GM12878 (cell line): ENCODE results near the gene MINDY3. TPM values are rescaled to one million over a fixed set of nuclear protein-coding genes. Genes with fewer than 3 reads are reported as not detected.

ENCODE experiments used
- ATAC-seq: fragments of 200-7000 bp; cut with Tn5 transposase; 3 replicates; pipeline ENCODE4 v1.9.1; 2020; ENCODE audit warnings: mild to moderate bottlenecking, moderate library complexity
- BruUV-seq: library from RNA; stranded (reverse); fragments of 400-500 nt; replicated peaks from 2 replicates; lab custom pipeline; 2021; lab: Mats Ljungman, UMichigan
- CTCF ChIA-PET: fragments of 300-600 bp; sonication (Branson Sonifier 250); formaldehyde crosslinking; extraction: SDS; loops from one replicate; lab custom pipeline; 2021; ENCODE audit warnings: inconsistent platforms; lab: Yijun Ruan, JAX
- POLR2A ChIA-PET: fragments of 350-600 bp; formaldehyde crosslinking; extraction: SDS; loops from one replicate; lab custom pipeline; 2021; ENCODE audit warnings: inconsistent platforms; lab: Charles Lee
- RAD21 ChIA-PET: fragments of 300-600 bp; sonication (Branson Sonifier 250); formaldehyde crosslinking; loops from one replicate; lab custom pipeline; 2023; ENCODE audit warnings: antibody characterized with exemption; ENCODE audit not compliant: unreplicated experiment; lab: Charles Lee
- SMC1A ChIA-PET: fragments of 300-600 bp; sonication (Branson Sonifier 250); formaldehyde crosslinking; loops from one replicate; lab custom pipeline; 2023; ENCODE audit not compliant: unreplicated experiment, uncharacterized antibody; lab: Charles Lee
- DNase-seq: peaks from one replicate; pipeline ENCODE4 v3.0.0-alpha.2; 2011; ENCODE audit warnings: low read depth, low spot score
- FAIRE-seq: peaks from 3 replicates; lab custom pipeline; 2011; peaks lifted over from hg19 to GRCh38; lab: Jason Lieb, UNC
- H2AFZ ChIP-seq: 2 replicates; pipeline ENCODE4 v1.6.0; 2011; ENCODE audit warnings: low read depth, low read length, control low read depth; ENCODE audit not compliant: control insufficient read depth
- H3K27ac ChIP-seq: 2 replicates; pipeline ENCODE4 v1.5.1; 2011; ENCODE audit warnings: control low read depth; ENCODE audit not compliant: control insufficient read depth, insufficient read depth
- H3K27me3 ChIP-seq, 2 experiments: replicated peaks in 1 of 2; 2 replicates each; pipeline versions ENCODE4 v1.6.0 to v1.6.1; 2011; ENCODE audit warnings: low read length in 1 of 2; ENCODE audit not compliant: control insufficient read depth in 2 of 2, insufficient read depth in 2 of 2
- H3K36me3 ChIP-seq, 2 experiments: 2 replicates each; pipeline ENCODE4 v1.5.1; 2011; ENCODE audit warnings: low read length in 1 of 2; ENCODE audit not compliant: control insufficient read depth in 2 of 2, insufficient read depth in 2 of 2
- H3K4me1 ChIP-seq: 2 replicates; pipeline ENCODE4 v1.6.1; 2011; ENCODE audit warnings: mild to moderate bottlenecking, low read length, moderate library complexity, mixed read lengths; ENCODE audit not compliant: control insufficient read depth, insufficient read depth
- H3K4me2 ChIP-seq: 2 replicates; pipeline ENCODE4 v1.6.0; 2011; ENCODE audit warnings: control low read depth; ENCODE audit not compliant: control insufficient read depth, insufficient read depth
- H3K4me3 ChIP-seq: fragments of 200-600 bp; sonication (generic); 2 replicates; pipeline ENCODE4 v1.5.1; 2016
- H3K79me2 ChIP-seq: 2 replicates; pipeline ENCODE4 v1.6.0; 2011; ENCODE audit warnings: low read length; ENCODE audit not compliant: control insufficient read depth, insufficient read depth
- H3K9ac ChIP-seq: 2 replicates; pipeline ENCODE4 v1.8.0; 2011; ENCODE audit warnings: low read length, control low read depth, mixed read lengths; ENCODE audit not compliant: control insufficient read depth, insufficient read depth
- H3K9me3 ChIP-seq: replicated peaks from 3 replicates; pipeline ENCODE4 v1.5.1; 2011; ENCODE audit warnings: mild to moderate bottlenecking, low read length; ENCODE audit not compliant: control insufficient read depth, insufficient read depth
- H4K20me1 ChIP-seq: 2 replicates; pipeline ENCODE4 v1.6.0; 2011; ENCODE audit not compliant: control insufficient read depth, insufficient read depth
- ATF7 ChIP-seq: fragments of 450-650 bp; IDR thresholded peaks from 2 replicates; pipeline ENCODE4 v1.6.1; 2016; ENCODE audit warnings: low read depth, mild to moderate bottlenecking
- BACH1 ChIP-seq: fragments of 450-650 bp; IDR thresholded peaks from 2 replicates; pipeline ENCODE4 v1.6.1; 2017; ENCODE audit warnings: mild to moderate bottlenecking, borderline replicate concordance
- CBX5 ChIP-seq: sonication (generic); IDR thresholded peaks from 2 replicates; pipeline ENCODE4 v1.6.1; 2016; ENCODE audit warnings: low read depth, moderate library complexity, mild to moderate bottlenecking, inconsistent platforms
- HDGF ChIP-seq: fragments of 450-650 bp; IDR thresholded peaks from 2 replicates; pipeline ENCODE4 v1.6.1; 2016; ENCODE audit warnings: antibody characterized with exemption
- MEF2B ChIP-seq: fragments of 450-650 bp; IDR thresholded peaks from 2 replicates; pipeline ENCODE4 v1.6.1; 2018; ENCODE audit warnings: mild to moderate bottlenecking, moderate library complexity; ENCODE audit not compliant: partially characterized antibody, poor library complexity, severe bottlenecking
- MYC ChIP-seq: IDR thresholded peaks from 2 replicates; pipeline ENCODE4 v1.6.1; 2011; ENCODE audit warnings: mild to moderate bottlenecking, low read length, moderate library complexity, inconsistent platforms; ENCODE audit not compliant: insufficient read depth, insufficient replicate concordance, insufficient read length, severe bottlenecking
- NFYA ChIP-seq: IDR thresholded peaks from 2 replicates; pipeline ENCODE4 v1.6.1; 2011; ENCODE audit warnings: low read depth, mild to moderate bottlenecking, low read length, improper control_type of control experiment, borderline replicate concordance
- RUNX3 ChIP-seq: IDR thresholded peaks from 2 replicates; pipeline ENCODE4 v1.6.1; 2012; ENCODE audit warnings: low read length, inconsistent platforms
- SMC3 ChIP-seq: IDR thresholded peaks from 2 replicates; pipeline ENCODE4 v1.6.1; 2011; ENCODE audit warnings: low read length, improper control_type of control experiment, borderline replicate concordance
- STAT1 ChIP-seq: fragments of 450-650 bp; conservative IDR thresholded peaks from 2 replicates; pipeline ENCODE4 v1.6.1; 2014; ENCODE audit warnings: antibody characterized with exemption, mild to moderate bottlenecking
- TARDBP ChIP-seq: IDR thresholded peaks from 2 replicates; pipeline ENCODE4 v1.6.1; 2016; ENCODE audit warnings: borderline replicate concordance
- ZNF217 ChIP-seq: fragments of 450-650 bp; IDR thresholded peaks from 2 replicates; pipeline ENCODE4 v1.6.1; 2017; ENCODE audit warnings: antibody characterized with exemption, mild to moderate bottlenecking
- ZNF274 ChIP-seq: IDR thresholded peaks from one replicate; pipeline ENCODE4 v1.8.0; 2011; ENCODE audit not compliant: insufficient read length, insufficient read depth
- ZNF384 ChIP-seq: IDR thresholded peaks from 2 replicates; pipeline ENCODE4 v1.6.1; 2012; ENCODE audit warnings: low read depth, mild to moderate bottlenecking, low read length, improper control_type of control experiment, borderline replicate concordance
- WGBS: methylation state at CpG from one replicate; pipeline ENCODE4 v1.1.6; 2016; ENCODE audit warnings: low lambda C conversion rate; ENCODE audit not compliant: insufficient replicate concordance, insufficient coverage; ENCODE audit errors: missing lambda C conversion rate; 5-methylcytosine and 5-hydroxymethylcytosine counted together
- in situ Hi-C: fragments of 300-500 bp; cut with MboI; formaldehyde crosslinking; loops from 9 replicates; pipeline ENCODE4 v1.14.3; 2018; ENCODE audit warnings: mixed read lengths
- intact Hi-C: fragments of 100-400 bp; cut with micrococcal nuclease; formaldehyde crosslinking; loops from one replicate; pipeline ENCODE4 v1.14.2; 2022; ENCODE audit not compliant: unreplicated experiment
- polyA plus RNA-seq, 11 experiments: library from polyadenylated mRNA; depleted of rRNA in 4 of 11; unstranded in 6 of 11; stranded (reverse) in 5 of 11; fragments of >200 nt; fragmentation: Nextera tagmentation in 4 of 11; fragmentation: Illumina TruSeq in 1 of 11; extraction: Ambion mirVana in 4 of 11; extraction: Trizol in 1 of 11; gene quantifications; 1 replicate in 1 of 11; 2 replicates in 10 of 11; pipeline versions ENCODE4 v1.2.1 to v1.2.3, GENCODE V29; 2011 to 2016; ENCODE audit warnings: inconsistent platforms in 2 of 11, missing spikeins in 2 of 11, low read depth in 1 of 11
- total RNA-seq, 4 experiments: library from RNA; depleted of rRNA in 3 of 4; stranded (reverse); fragments of >200 nt in 3 of 4; fragmentation: Illumina TruSeq in 1 of 4; extraction: Trizol in 1 of 4; gene quantifications; 2 replicates each; pipeline versions ENCODE4 v1.2.1 to v1.2.3, GENCODE V29; 2013 to 2021
- TF ChIP-seq, protein P1 (sequence below): IDR thresholded peaks from 2 replicates; pipeline ENCODE4 v1.6.1; 2012; ENCODE audit warnings: low read length, inconsistent platforms
- TF ChIP-seq, protein P2 (sequence below): fragments of 450-650 bp; IDR thresholded peaks from 2 replicates; pipeline ENCODE4 v1.6.1; 2017; ENCODE audit warnings: antibody characterized with exemption, mild to moderate bottlenecking, moderate library complexity
- TF ChIP-seq, protein P3 (sequence below): fragments of 450-650 bp; conservative IDR thresholded peaks from 2 replicates; pipeline ENCODE4 v1.6.1; 2017; ENCODE audit warnings: mild to moderate bottlenecking, moderate library complexity
- TF ChIP-seq, protein P4 (sequence below): IDR thresholded peaks from 2 replicates; pipeline ENCODE4 v1.6.1; 2012; ENCODE audit warnings: low read depth, low read length, improper control_type of control experiment

The MINDY3 gene
- total and polyA plus RNA-seq, 10 of the 15 experiments (the other 5 are each of a cell fraction or from before 2014, with no cell fraction given), result 12.0 to 23.6 (median 15.7) TPM

DNA sequence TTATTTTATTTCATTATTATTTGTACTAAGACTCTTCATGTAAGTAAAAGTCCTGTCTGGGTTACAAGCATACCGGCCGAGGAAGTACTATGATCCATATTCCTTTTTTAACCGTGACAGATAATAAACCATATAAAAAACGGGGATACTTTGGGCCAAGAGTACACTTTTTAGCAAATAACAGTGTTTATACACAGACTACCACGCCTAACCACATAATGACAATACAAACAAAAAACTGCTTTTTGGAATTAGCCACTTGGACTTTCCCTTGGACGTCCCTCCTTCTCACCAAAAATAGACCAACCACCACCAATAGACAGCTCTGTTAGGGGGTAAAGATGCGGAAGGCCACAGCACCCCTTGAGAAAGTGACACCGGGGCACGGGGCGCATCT lies 800 bp downstream of the MINDY3 start:
- no peak for FAIRE-seq
- H2AFZ ChIP-seq, result peak overlapping the region; percentile 95
- ChIA-PET POLR2A (interaction anchor here (0.7 to 1.5 kb wide), 2 partner anchors 20 to 47 kb away, joined by 3 to 4 read pairs; no protein-coding TSS in a partner anchor), SMC1A (interaction anchor here (0.9 kb wide), 1 partner anchor 43 kb away, joined by 3 read pairs; no protein-coding TSS in a partner anchor), CTCF (interaction anchor here (0.5 to 1.2 kb wide), 2 partner anchors 50 to 67 kb away, joined by 3 read pairs; no protein-coding TSS in a partner anchor), RAD21 (interaction anchor here (0.9 kb wide), 1 partner anchor 20 kb away, joined by 3 read pairs; no protein-coding TSS in a partner anchor)
- peaks cover 3% of the 10 kb centered on the region; the same call in 1 of the 2 replicates for H3K4me1 ChIP-seq
- H3K36me3 ChIP-seq, result no peaks in the 10 kb centered on the region
- no peak for DNase-seq
- ATAC-seq, result peak; percentile 88
- H3K27ac ChIP-seq, result peak overlapping the region; percentile 86
- no peaks in the 10 kb centered on the region for H3K27me3 ChIP-seq
- in situ Hi-C loops (no loop called here), intact Hi-C loops (no loop called here)
- 2% methylated on average over 10 of the region's 10 CpGs for WGBS
- H3K9ac ChIP-seq, result peak overlapping the region; percentile 72
- peak overlapping the region; percentile 93 for H3K4me3 ChIP-seq
- H3K79me2 ChIP-seq, result peaks cover 36% of the 10 kb centered on the region
- no TSS peak for BruUV-seq
- no peaks in the 10 kb centered on the region; the same call in 2 of the 3 replicates for H3K9me3 ChIP-seq
- no peaks in the 10 kb centered on the region for H4K20me1 ChIP-seq
- peak overlapping the region; percentile 75 for H3K4me2 ChIP-seq
- TF ChIP-seq MEF2B (no peak), ZNF217 (no peak), STAT1 (no peak), NFYA (no peak), TARDBP (no peak), ZNF384 (no peak), ZNF274 (no peak), BACH1 (no peak), ATF7 (0 out of 2 replicates have a peak, but pooled peaks have one; percentile 7), SMC3 (no peak), RUNX3 (peak; percentile 56), MYC (peak; percentile 12), CBX5 (0 out of 2 replicates have a peak, but pooled peaks have one; percentile 12), HDGF (no peak)
- TF ChIP-seq, protein P1, sequence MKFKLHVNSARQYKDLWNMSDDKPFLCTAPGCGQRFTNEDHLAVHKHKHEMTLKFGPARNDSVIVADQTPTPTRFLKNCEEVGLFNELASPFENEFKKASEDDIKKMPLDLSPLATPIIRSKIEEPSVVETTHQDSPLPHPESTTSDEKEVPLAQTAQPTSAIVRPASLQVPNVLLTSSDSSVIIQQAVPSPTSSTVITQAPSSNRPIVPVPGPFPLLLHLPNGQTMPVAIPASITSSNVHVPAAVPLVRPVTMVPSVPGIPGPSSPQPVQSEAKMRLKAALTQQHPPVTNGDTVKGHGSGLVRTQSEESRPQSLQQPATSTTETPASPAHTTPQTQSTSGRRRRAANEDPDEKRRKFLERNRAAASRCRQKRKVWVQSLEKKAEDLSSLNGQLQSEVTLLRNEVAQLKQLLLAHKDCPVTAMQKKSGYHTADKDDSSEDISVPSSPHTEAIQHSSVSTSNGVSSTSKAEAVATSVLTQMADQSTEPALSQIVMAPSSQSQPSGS, result peak; percentile 24; the same call in 1 of the 2 replicates
- TF ChIP-seq, protein P2, sequence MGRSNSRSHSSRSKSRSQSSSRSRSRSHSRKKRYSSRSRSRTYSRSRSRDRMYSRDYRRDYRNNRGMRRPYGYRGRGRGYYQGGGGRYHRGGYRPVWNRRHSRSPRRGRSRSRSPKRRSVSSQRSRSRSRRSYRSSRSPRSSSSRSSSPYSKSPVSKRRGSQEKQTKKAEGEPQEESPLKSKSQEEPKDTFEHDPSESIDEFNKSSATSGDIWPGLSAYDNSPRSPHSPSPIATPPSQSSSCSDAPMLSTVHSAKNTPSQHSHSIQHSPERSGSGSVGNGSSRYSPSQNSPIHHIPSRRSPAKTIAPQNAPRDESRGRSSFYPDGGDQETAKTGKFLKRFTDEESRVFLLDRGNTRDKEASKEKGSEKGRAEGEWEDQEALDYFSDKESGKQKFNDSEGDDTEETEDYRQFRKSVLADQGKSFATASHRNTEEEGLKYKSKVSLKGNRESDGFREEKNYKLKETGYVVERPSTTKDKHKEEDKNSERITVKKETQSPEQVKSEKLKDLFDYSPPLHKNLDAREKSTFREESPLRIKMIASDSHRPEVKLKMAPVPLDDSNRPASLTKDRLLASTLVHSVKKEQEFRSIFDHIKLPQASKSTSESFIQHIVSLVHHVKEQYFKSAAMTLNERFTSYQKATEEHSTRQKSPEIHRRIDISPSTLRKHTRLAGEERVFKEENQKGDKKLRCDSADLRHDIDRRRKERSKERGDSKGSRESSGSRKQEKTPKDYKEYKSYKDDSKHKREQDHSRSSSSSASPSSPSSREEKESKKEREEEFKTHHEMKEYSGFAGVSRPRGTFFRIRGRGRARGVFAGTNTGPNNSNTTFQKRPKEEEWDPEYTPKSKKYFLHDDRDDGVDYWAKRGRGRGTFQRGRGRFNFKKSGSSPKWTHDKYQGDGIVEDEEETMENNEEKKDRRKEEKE, result no peak
- TF ChIP-seq, protein P3, sequence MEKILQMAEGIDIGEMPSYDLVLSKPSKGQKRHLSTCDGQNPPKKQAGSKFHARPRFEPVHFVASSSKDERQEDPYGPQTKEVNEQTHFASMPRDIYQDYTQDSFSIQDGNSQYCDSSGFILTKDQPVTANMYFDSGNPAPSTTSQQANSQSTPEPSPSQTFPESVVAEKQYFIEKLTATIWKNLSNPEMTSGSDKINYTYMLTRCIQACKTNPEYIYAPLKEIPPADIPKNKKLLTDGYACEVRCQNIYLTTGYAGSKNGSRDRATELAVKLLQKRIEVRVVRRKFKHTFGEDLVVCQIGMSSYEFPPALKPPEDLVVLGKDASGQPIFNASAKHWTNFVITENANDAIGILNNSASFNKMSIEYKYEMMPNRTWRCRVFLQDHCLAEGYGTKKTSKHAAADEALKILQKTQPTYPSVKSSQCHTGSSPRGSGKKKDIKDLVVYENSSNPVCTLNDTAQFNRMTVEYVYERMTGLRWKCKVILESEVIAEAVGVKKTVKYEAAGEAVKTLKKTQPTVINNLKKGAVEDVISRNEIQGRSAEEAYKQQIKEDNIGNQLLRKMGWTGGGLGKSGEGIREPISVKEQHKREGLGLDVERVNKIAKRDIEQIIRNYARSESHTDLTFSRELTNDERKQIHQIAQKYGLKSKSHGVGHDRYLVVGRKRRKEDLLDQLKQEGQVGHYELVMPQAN, result no peak
- TF ChIP-seq, protein P4, sequence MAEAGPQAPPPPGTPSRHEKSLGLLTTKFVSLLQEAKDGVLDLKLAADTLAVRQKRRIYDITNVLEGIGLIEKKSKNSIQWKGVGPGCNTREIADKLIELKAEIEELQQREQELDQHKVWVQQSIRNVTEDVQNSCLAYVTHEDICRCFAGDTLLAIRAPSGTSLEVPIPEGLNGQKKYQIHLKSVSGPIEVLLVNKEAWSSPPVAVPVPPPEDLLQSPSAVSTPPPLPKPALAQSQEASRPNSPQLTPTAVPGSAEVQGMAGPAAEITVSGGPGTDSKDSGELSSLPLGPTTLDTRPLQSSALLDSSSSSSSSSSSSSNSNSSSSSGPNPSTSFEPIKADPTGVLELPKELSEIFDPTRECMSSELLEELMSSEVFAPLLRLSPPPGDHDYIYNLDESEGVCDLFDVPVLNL, result no peak
